Measurements from ENCODE around the gene PTPN11.

Gene PTPN11

GRCh38 chr12:112466011-112466422 lies 47.3 kb downstream of the PTPN11 start:
- Mint-ChIP-seq H3K27me3 (no peaks in the 10 kb centered on the region), H3K9me3 (no peaks in the 10 kb centered on the region), H3K4me1 (peaks cover 31% of the 10 kb centered on the region), H3K27ac (ENCODE audit: low read depth) (peak overlapping the region; percentile 20), H3K36me3 (ENCODE audit: insufficient read depth) (peaks cover 12% of the 10 kb centered on the region), H3K4me3 (no peak overlapping the region)
- ATAC-seq (replicated peaks; ENCODE audit: extremely low read depth, poor library complexity, severe bottlenecking): no peak
- DNase-seq (ENCODE audit: low spot score in 2 of 2): no peak

GRCh38 chr12:112466835-112467234 lies 48.1 kb downstream of the PTPN11 start:
- ATAC-seq (replicated peaks; ENCODE audit: extremely low read depth, poor library complexity, severe bottlenecking) (no peak), DNase-seq (ENCODE audit: low spot score in 2 of 2) (no peak)
- Mint-ChIP-seq H3K4me1 (peaks cover 28% of the 10 kb centered on the region), H3K36me3 (ENCODE audit: insufficient read depth) (peaks cover 16% of the 10 kb centered on the region), H3K27me3 (no peaks in the 10 kb centered on the region), H3K9me3 (no peaks in the 10 kb centered on the region), H3K4me3 (no peak overlapping the region), H3K27ac (ENCODE audit: low read depth) (no peak overlapping the region)

- H3K4me3 Mint-ChIP-seq: no peak overlapping the region
- no peak overlapping the region for H3K27ac Mint-ChIP-seq (ENCODE audit: low read depth)
- no peak for DNase-seq (ENCODE audit: low spot score in 2 of 2)
- no peaks in the 10 kb centered on the region for H3K9me3 Mint-ChIP-seq
- H3K36me3 Mint-ChIP-seq (ENCODE audit: insufficient read depth): peaks cover 17% of the 10 kb centered on the region
- H3K4me1 Mint-ChIP-seq: peaks cover 28% of the 10 kb centered on the region
- H3K27me3 Mint-ChIP-seq: no peaks in the 10 kb centered on the region
- ATAC-seq (replicated peaks; ENCODE audit: extremely low read depth, poor library complexity, severe bottlenecking): no peak
These were observed 49.3 kb downstream of the PTPN11 start for GRCh38 chr12:112468046-112468445.

- Mint-ChIP-seq H3K4me1 (peaks cover 16% of the 10 kb centered on the region), H3K9me3 (no peaks in the 10 kb centered on the region), H3K36me3 (ENCODE audit: insufficient read depth) (peaks cover 36% of the 10 kb centered on the region), H3K27ac (ENCODE audit: low read depth) (no peak overlapping the region), H3K27me3 (no peaks in the 10 kb centered on the region), H3K4me3 (no peak overlapping the region)
- no peak for ATAC-seq (replicated peaks; ENCODE audit: extremely low read depth, poor library complexity, severe bottlenecking)
- DNase-seq (ENCODE audit: low spot score in 2 of 2): no peak
These were observed 54.3 kb downstream of the PTPN11 start for GRCh38 chr12:112473056-112473455.

- no peak for DNase-seq (ENCODE audit: low spot score in 2 of 2)
- H3K36me3 Mint-ChIP-seq (ENCODE audit: insufficient read depth): peaks cover 62% of the 10 kb centered on the region
- ATAC-seq (replicated peaks; ENCODE audit: extremely low read depth, poor library complexity, severe bottlenecking): no peak
- peaks cover 20% of the 10 kb centered on the region for H3K4me1 Mint-ChIP-seq
- H3K27me3 Mint-ChIP-seq: no peaks in the 10 kb centered on the region
- peak overlapping the region; percentile 21 for H3K27ac Mint-ChIP-seq (ENCODE audit: low read depth)
- H3K4me3 Mint-ChIP-seq: no peak overlapping the region
- H3K9me3 Mint-ChIP-seq: no peaks in the 10 kb centered on the region
These were observed 60.7 kb downstream of the PTPN11 start for GRCh38 chr12:112479413-112479812.

- no peak for ATAC-seq (replicated peaks; ENCODE audit: extremely low read depth, poor library complexity, severe bottlenecking)
- Mint-ChIP-seq H3K4me1 (peaks cover 20% of the 10 kb centered on the region), H3K36me3 (ENCODE audit: insufficient read depth) (peaks cover 62% of the 10 kb centered on the region), H3K9me3 (no peaks in the 10 kb centered on the region), H3K27me3 (no peaks in the 10 kb centered on the region), H3K4me3 (no peak overlapping the region), H3K27ac (ENCODE audit: low read depth) (no peak overlapping the region)
- no peak for DNase-seq (ENCODE audit: low spot score in 2 of 2)
These were observed 62.2 kb downstream of the PTPN11 start for GRCh38 chr12:112480931-112481330.

GRCh38 chr12:112482733-112483132 lies 64.0 kb downstream of the PTPN11 start:
- Mint-ChIP-seq H3K4me1 (peaks cover 16% of the 10 kb centered on the region), H3K4me3 (no peak overlapping the region), H3K27me3 (no peaks in the 10 kb centered on the region), H3K9me3 (no peaks in the 10 kb centered on the region), H3K27ac (ENCODE audit: low read depth) (no peak overlapping the region), H3K36me3 (ENCODE audit: insufficient read depth) (peaks cover 57% of the 10 kb centered on the region)
- DNase-seq (ENCODE audit: low spot score in 2 of 2): no peak
- ATAC-seq (replicated peaks; ENCODE audit: extremely low read depth, poor library complexity, severe bottlenecking): no peak

GRCh38 chr12:112486361-112486760 lies 67.6 kb downstream of the PTPN11 start:
- no peak overlapping the region for H3K27ac Mint-ChIP-seq (ENCODE audit: low read depth)
- H3K27me3 Mint-ChIP-seq: no peaks in the 10 kb centered on the region
- no peaks in the 10 kb centered on the region for H3K9me3 Mint-ChIP-seq
- H3K4me3 Mint-ChIP-seq: no peak overlapping the region
- H3K36me3 Mint-ChIP-seq (ENCODE audit: insufficient read depth): peaks cover 55% of the 10 kb centered on the region
- H3K4me1 Mint-ChIP-seq: peaks cover 11% of the 10 kb centered on the region
- ATAC-seq (replicated peaks; ENCODE audit: extremely low read depth, poor library complexity, severe bottlenecking) (no peak), DNase-seq (ENCODE audit: low spot score in 2 of 2) (no peak)

- H3K4me1 Mint-ChIP-seq: peaks cover 11% of the 10 kb centered on the region
- no peak overlapping the region for H3K4me3 Mint-ChIP-seq
- no peak for ATAC-seq (replicated peaks; ENCODE audit: extremely low read depth, poor library complexity, severe bottlenecking)
- H3K27ac Mint-ChIP-seq (ENCODE audit: low read depth): no peak overlapping the region
- H3K36me3 Mint-ChIP-seq (ENCODE audit: insufficient read depth): peaks cover 58% of the 10 kb centered on the region
- no peaks in the 10 kb centered on the region for H3K27me3 Mint-ChIP-seq
- no peak for DNase-seq (ENCODE audit: low spot score in 2 of 2)
- no peaks in the 10 kb centered on the region for H3K9me3 Mint-ChIP-seq
These were observed 69.6 kb downstream of the PTPN11 start for GRCh38 chr12:112488257-112488876.

GRCh38 chr12:112489456-112489855 lies 70.7 kb downstream of the PTPN11 start:
- Mint-ChIP-seq H3K9me3 (no peaks in the 10 kb centered on the region), H3K27me3 (no peaks in the 10 kb centered on the region), H3K27ac (ENCODE audit: low read depth) (no peak overlapping the region), H3K4me1 (no peaks in the 10 kb centered on the region), H3K36me3 (ENCODE audit: insufficient read depth) (peaks cover 60% of the 10 kb centered on the region), H3K4me3 (no peak overlapping the region)
- DNase-seq (ENCODE audit: low spot score in 2 of 2) (no peak), ATAC-seq (replicated peaks; ENCODE audit: extremely low read depth, poor library complexity, severe bottlenecking) (no peak)

GRCh38 chr12:112496496-112496895 lies 77.7 kb downstream of the PTPN11 start:
- peaks cover 47% of the 10 kb centered on the region for H3K36me3 Mint-ChIP-seq (ENCODE audit: insufficient read depth)
- H3K4me1 Mint-ChIP-seq: peaks cover 14% of the 10 kb centered on the region
- no peaks in the 10 kb centered on the region for H3K9me3 Mint-ChIP-seq
- H3K4me3 Mint-ChIP-seq: no peak overlapping the region
- H3K27me3 Mint-ChIP-seq: no peaks in the 10 kb centered on the region
- DNase-seq (ENCODE audit: low spot score in 2 of 2) (no peak), ATAC-seq (replicated peaks; ENCODE audit: extremely low read depth, poor library complexity, severe bottlenecking) (no peak)
- peak overlapping the region; percentile 76 for H3K27ac Mint-ChIP-seq (ENCODE audit: low read depth)

- Mint-ChIP-seq H3K36me3 (ENCODE audit: insufficient read depth) (peaks cover 41% of the 10 kb centered on the region), H3K9me3 (no peaks in the 10 kb centered on the region), H3K4me1 (peaks cover 14% of the 10 kb centered on the region), H3K4me3 (no peak overlapping the region), H3K27me3 (no peaks in the 10 kb centered on the region), H3K27ac (ENCODE audit: low read depth) (peak overlapping the region; percentile 6)
- no peak for DNase-seq (ENCODE audit: low spot score in 2 of 2)
- ATAC-seq (replicated peaks; ENCODE audit: extremely low read depth, poor library complexity, severe bottlenecking): no peak
These were observed 79.8 kb downstream of the PTPN11 start for GRCh38 chr12:112498580-112498979.

GRCh38 chr12:112503512-112503911 lies 84.8 kb downstream of the PTPN11 start:
- H3K27ac Mint-ChIP-seq (ENCODE audit: low read depth): peak overlapping the region; percentile 48
- DNase-seq (ENCODE audit: low spot score in 2 of 2) (no peak), ATAC-seq (replicated peaks; ENCODE audit: extremely low read depth, poor library complexity, severe bottlenecking) (no peak)
- no peak overlapping the region for H3K4me3 Mint-ChIP-seq
- H3K27me3 Mint-ChIP-seq: no peaks in the 10 kb centered on the region
- no peaks in the 10 kb centered on the region for H3K9me3 Mint-ChIP-seq
- peaks cover 63% of the 10 kb centered on the region for H3K36me3 Mint-ChIP-seq (ENCODE audit: insufficient read depth)
- no peaks in the 10 kb centered on the region for H3K4me1 Mint-ChIP-seq
